Parathyroid adenoma (tissue), 2 donors: ENCODE results near the gene TMEM273.

Experiments used
- H2AFZ ChIP-seq: fragments of 300-600 bp; sonication (generic); one replicate; pipeline ENCODE4 v1.7.0; 2017; ENCODE audit warnings: antibody characterized with exemption, mild to moderate bottlenecking
- H3K27ac ChIP-seq: fragments of 300-600 bp; sonication (generic); one replicate; pipeline ENCODE4 v1.7.0; 2017
- H3K27me3 ChIP-seq: fragments of 300-600 bp; sonication (generic); one replicate; pipeline ENCODE4 v1.7.0; 2017; ENCODE audit warnings: low read length; ENCODE audit not compliant: control insufficient read depth, insufficient read depth
- H3K36me3 ChIP-seq: fragments of 300-600 bp; sonication (generic); one replicate; pipeline ENCODE4 v1.7.0; 2017; ENCODE audit warnings: low read length; ENCODE audit not compliant: control insufficient read depth, insufficient read depth
- H3K4me1 ChIP-seq: fragments of 300-600 bp; sonication (generic); one replicate; pipeline ENCODE4 v1.7.0; 2017; ENCODE audit warnings: control low read depth
- H3K4me2 ChIP-seq: fragments of 300-600 bp; sonication (generic); one replicate; pipeline ENCODE4 v1.7.0; 2017; ENCODE audit warnings: low read length
- H3K4me3 ChIP-seq: fragments of 300-600 bp; sonication (generic); one replicate; pipeline ENCODE4 v1.7.0; 2017; ENCODE audit warnings: low read depth, low read length
- H3K79me2 ChIP-seq: fragments of 300-600 bp; sonication (generic); one replicate; pipeline ENCODE4 v1.7.0; 2017; ENCODE audit warnings: control low read depth
- H3K9ac ChIP-seq: fragments of 300-600 bp; sonication (generic); one replicate; pipeline ENCODE4 v1.7.0; 2017; ENCODE audit warnings: mild to moderate bottlenecking
- H3K9me3 ChIP-seq: fragments of 300-600 bp; sonication (generic); one replicate; pipeline ENCODE4 v1.7.0; 2017; ENCODE audit warnings: low read length; ENCODE audit not compliant: control insufficient read depth
- CTCF ChIP-seq: fragments of 300-600 bp; sonication (generic); IDR thresholded peaks from one replicate; pipeline ENCODE4 v1.7.0; 2017; ENCODE audit warnings: antibody characterized with exemption, mild to moderate bottlenecking
- donor health status: primary hyperparathyroidism.

TMEM273 gene

GRCh38 chr10:49191349-49191748 is 3.2 kb upstream of the TMEM273 start:
- no peak for TF ChIP-seq CTCF
- Histone ChIP-seq H3K4me1 (peaks cover 27% of the 10 kb centered on the region), H3K4me2 (no peak overlapping the region), H3K79me2 (no peaks in the 10 kb centered on the region), H3K27ac (no peak overlapping the region), H2AFZ (no peak overlapping the region), H3K4me3 (no peak overlapping the region), H3K36me3 (no peaks in the 10 kb centered on the region), H3K9ac (no peak overlapping the region), H3K27me3 (no peaks in the 10 kb centered on the region), H3K9me3 (no peaks in the 10 kb centered on the region)

GRCh38 chr10:49189422-49189821 is 1.2 kb upstream of the TMEM273 start:
- peak overlapping the region; percentile 11 for H2AFZ ChIP-seq
- no peak overlapping the region for H3K4me3 ChIP-seq
- peak overlapping the region; percentile 90 for H3K27ac ChIP-seq
- no peaks in the 10 kb centered on the region for H3K27me3 ChIP-seq
- no peak for TF ChIP-seq CTCF
- H3K4me1 ChIP-seq, result peaks cover 34% of the 10 kb centered on the region
- no peak overlapping the region for H3K4me2 ChIP-seq
- H3K36me3 ChIP-seq, result no peaks in the 10 kb centered on the region
- no peak overlapping the region for H3K9ac ChIP-seq
- peaks cover 7% of the 10 kb centered on the region for H3K79me2 ChIP-seq
- no peaks in the 10 kb centered on the region for H3K9me3 ChIP-seq

GRCh38 chr10:49187044-49187484 is 1.1 kb downstream of the TMEM273 start:
- Histone ChIP-seq H3K9me3 (no peaks in the 10 kb centered on the region), H3K27me3 (no peaks in the 10 kb centered on the region), H3K4me1 (peaks cover 42% of the 10 kb centered on the region), H3K4me2 (peak overlapping the region; percentile 6), H3K9ac (no peak overlapping the region), H3K36me3 (no peaks in the 10 kb centered on the region), H3K27ac (peak overlapping the region; percentile 90), H3K79me2 (peaks cover 11% of the 10 kb centered on the region), H2AFZ (peak overlapping the region; percentile 14), H3K4me3 (no peak overlapping the region)
- TF ChIP-seq CTCF, result no peak

- Histone ChIP-seq H2AFZ (peak overlapping the region; percentile 14), H3K4me3 (no peak overlapping the region), H3K27me3 (no peaks in the 10 kb centered on the region), H3K27ac (peak overlapping the region; percentile 90), H3K9ac (no peak overlapping the region), H3K4me1 (peaks cover 42% of the 10 kb centered on the region), H3K9me3 (no peaks in the 10 kb centered on the region), H3K36me3 (no peaks in the 10 kb centered on the region), H3K79me2 (peaks cover 16% of the 10 kb centered on the region), H3K4me2 (no peak overlapping the region)
- TF ChIP-seq CTCF, result no peak
Observed at GRCh38 chr10:49186613-49187012, 1.6 kb downstream of the TMEM273 start.

- peaks cover 42% of the 10 kb centered on the region for H3K4me1 ChIP-seq
Observed at GRCh38 chr10:49185213-49185612, 3.0 kb downstream of the TMEM273 start.

More at GRCh38 chr10:49185213-49185612, 3.0 kb downstream of the TMEM273 start:
- Histone ChIP-seq H3K4me2 (no peak overlapping the region), H3K27ac (no peak overlapping the region), H3K36me3 (no peaks in the 10 kb centered on the region), H3K79me2 (peaks cover 16% of the 10 kb centered on the region), H3K4me3 (no peak overlapping the region), H3K9ac (no peak overlapping the region), H3K27me3 (no peaks in the 10 kb centered on the region), H3K9me3 (no peaks in the 10 kb centered on the region), H2AFZ (no peak overlapping the region)
- no peak for TF ChIP-seq CTCF
